ENCODE data around the gene RIN2. TPM values are rescaled to one million over a fixed set of nuclear protein-coding genes. Genes with fewer than 3 reads are reported as not detected.

Gene RIN2
- total and polyA plus RNA-seq, 2 of the 4 experiments (the other 2 are of a cell fraction) = 16.1 to 72.2 TPM

GRCh38 chr20:19794941-19795340 lies 36.9 kb downstream of the RIN2 start:
- no peak overlapping the region for H3K23ac ChIP-seq (ENCODE audit: low read depth, low read length)
- H3K79me1 ChIP-seq (ENCODE audit: low read depth in 1 of 2, low read length in 2 of 2) = peaks cover 0 to 44% of the 10 kb centered on the region in 2 experiments; a peak in 3 of 4 replicates
- POLR2A ChIA-PET (ENCODE audit: unreplicated experiment) = no interaction called here
- H3K4me2 ChIP-seq (ENCODE audit: low read depth, low read length) = peak overlapping the region; percentile 48; the same call in 1 of the 2 replicates
- no peak overlapping the region; the same call in 1 of the 2 replicates for H2AK5ac ChIP-seq (ENCODE audit: low read depth, low read length)
- no peak overlapping the region for H2AFZ ChIP-seq (replicated peaks; ENCODE audit: low read length, poor library complexity)
- H3K9me1 ChIP-seq (ENCODE audit: insufficient read depth, low read length) = peaks cover 8% of the 10 kb centered on the region; the same call in 1 of the 2 replicates
- H2BK15ac ChIP-seq (ENCODE audit: low read depth, low read length) = no peak overlapping the region
- H4K8ac ChIP-seq (ENCODE audit: low read depth in 2 of 2, low read length in 2 of 2) = peak overlapping the region in 1 of 2 experiments; percentile 47; a peak in 2 of 4 replicates
- intact Hi-C loops (cut with micrococcal nuclease) = no loop called here
- CTCF ChIA-PET = interaction anchor here (0.5 kb wide), 1 partner anchor 670 kb away, joined by 4 read pairs; no protein-coding TSS in a partner anchor
- no peak overlapping the region for H2BK5ac ChIP-seq (ENCODE audit: low read depth, low read length, poor library complexity, severe bottlenecking)
- H3K56ac ChIP-seq (ENCODE audit: extremely low read depth, insufficient read depth, low read length) = no peak overlapping the region
- H3K36me3 ChIP-seq (ENCODE audit: control insufficient read depth, insufficient read depth, low read length) = peaks cover 13% of the 10 kb centered on the region
- H3K4ac ChIP-seq (ENCODE audit: low read depth, low read length) = no peak overlapping the region
- in situ Hi-C loops (cut with MboI; ENCODE audit: low sequenced_read_pairs) = no loop called here
- no peak overlapping the region for H2AK9ac ChIP-seq (replicated peaks; ENCODE audit: low read depth, low read length, poor library complexity)
- no peak overlapping the region for H4K5ac ChIP-seq (ENCODE audit: low read depth, low read length)
- H3K27ac ChIP-seq (ENCODE audit: insufficient read depth, low read length) = peak overlapping the region; percentile 47
- WGBS, 2 experiments (ENCODE audit: extremely low coverage in 2 of 2, insufficient read length in 1 of 2) = no CpG with 5 or more reads among the region's 5 CpGs
- no peak overlapping the region for H2BK120ac ChIP-seq (ENCODE audit: low read depth, low read length)
- no peak overlapping the region for H3K14ac ChIP-seq (replicated peaks; ENCODE audit: low read depth, low read length)
- no TSS peak for BruUV-seq (replicated peaks)
- peak overlapping the region; percentile 41; the same call in 1 of the 2 replicates for H3K9ac ChIP-seq (ENCODE audit: low read depth, low read length)
- peaks cover 6% of the 10 kb centered on the region; the same call in 1 of the 2 replicates for H3K4me1 ChIP-seq (ENCODE audit: control insufficient read depth, insufficient read depth, low read length)
- H2BK20ac ChIP-seq (ENCODE audit: low read depth, low read length) = no peak overlapping the region
- no peak overlapping the region; the same call in 1 of the 2 replicates for H4K91ac ChIP-seq (ENCODE audit: insufficient read depth, low read depth, low read length)
- H3K27me3 ChIP-seq (ENCODE audit: control insufficient read depth, insufficient read depth, low read length) = no peaks in the 10 kb centered on the region
- DNase-seq (no peak), ATAC-seq (ENCODE audit: low read depth) (no peak)
- H4K20me1 ChIP-seq (ENCODE audit: insufficient read depth, low read length) = no peaks in the 10 kb centered on the region
- no peak overlapping the region for H3K4me3 ChIP-seq (ENCODE audit: insufficient read depth, low read depth, low read length)
- dilution Hi-C loops (cut with HindIII; ENCODE audit: low sequenced_read_pairs, unreplicated experiment) = no loop called here
- no peak for TF ChIP-seq NFE2L2 (IDR thresholded peaks at IDR 0.05; ENCODE audit: low read depth, low read length)
- TF ChIP-seq FOS (IDR thresholded peaks at IDR 0.05; ENCODE audit: low read depth, low read length) = no peak
- TF ChIP-seq ELK1 (IDR thresholded peaks at IDR 0.05; ENCODE audit: borderline replicate concordance, low read depth, low read length) = no peak
- TF ChIP-seq POLR2A (IDR thresholded peaks at IDR 0.05; ENCODE audit: low read depth, low read length) = no peak
- TF ChIP-seq CHD1 (IDR thresholded peaks at IDR 0.05; ENCODE audit: low read depth, low read length) = no peak
- no peak for TF ChIP-seq MAZ (IDR thresholded peaks at IDR 0.05; ENCODE audit: borderline replicate concordance, low read depth, low read length)
- no peak for TF ChIP-seq RFX5 (IDR thresholded peaks at IDR 0.05; ENCODE audit: low read depth, low read length)
- H3K18ac ChIP-seq (ENCODE audit: low read depth, low read length) = no peak overlapping the region
- no peaks in the 10 kb centered on the region for H3K9me3 ChIP-seq (ENCODE audit: control insufficient read depth, insufficient read depth, low read length)

Measured in IMR-90 (cell line).